Measurements from ENCODE around the gene CAPN15.

CAPN15 gene

GRCh38 chr16:569445-570254 lies 42.1 kb downstream of the CAPN15 start, which contains the start of gene PIGQ:
PIGQ (plus strand) TSS chr16:569968; CDS start chr16:574075, 4,107 bp downstream.
- peak within 1 kb of the TSS; percentile 71 to 87 for H3K4me3 ChIP-seq (ENCODE audit: low read depth in 1 of 2, low read length in 2 of 2)

GRCh38 chr16:572865-573650 lies 45.5 kb downstream of the CAPN15 start:
- peaks cover 0 to 12% of the 10 kb centered on the region in 2 donors for H3K36me3 ChIP-seq (ENCODE audit: control insufficient read depth in 1 of 2, insufficient read depth in 2 of 2, low read length in 2 of 2)
- no peak overlapping the region for H3K9ac ChIP-seq (ENCODE audit: low read depth in 1 of 2, low read length in 2 of 2)
- no peak overlapping the region for H3K4me3 ChIP-seq (ENCODE audit: low read depth in 1 of 2, low read length in 2 of 2)
- no peak overlapping the region for H3K27ac ChIP-seq (ENCODE audit: low read depth, low read length)
- peaks cover 13 to 22% of the 10 kb centered on the region in 2 donors for H3K4me1 ChIP-seq (ENCODE audit: control insufficient read depth in 1 of 2, insufficient read depth in 2 of 2, low read length in 2 of 2)
- no peaks in the 10 kb centered on the region for H3K9me3 ChIP-seq (ENCODE audit: control insufficient read depth in 1 of 2, low read length in 2 of 2)
- no peaks in the 10 kb centered on the region for H3K27me3 ChIP-seq (ENCODE audit: control insufficient read depth in 1 of 2, insufficient read depth in 2 of 2, low read length in 2 of 2)

More at GRCh38 chr16:569445-570254, 42.1 kb downstream of the CAPN15 start, which contains the start of gene PIGQ:
- H3K27me3 ChIP-seq (ENCODE audit: control insufficient read depth in 1 of 2, insufficient read depth in 2 of 2, low read length in 2 of 2): no peaks in the 10 kb centered on the region
- no peaks in the 10 kb centered on the region for H3K9me3 ChIP-seq (ENCODE audit: control insufficient read depth in 1 of 2, low read length in 2 of 2)
- H3K9ac ChIP-seq (ENCODE audit: low read depth in 1 of 2, low read length in 2 of 2): peak within 1 kb of the TSS; percentile 57 to 58
- H3K27ac ChIP-seq (ENCODE audit: low read depth, low read length): no peak within 1 kb of the TSS
- peaks cover 0 to 4% of the 10 kb centered on the region in 2 donors for H3K36me3 ChIP-seq (ENCODE audit: control insufficient read depth in 1 of 2, insufficient read depth in 2 of 2, low read length in 2 of 2)
- peaks cover 31 to 45% of the 10 kb centered on the region in 2 donors for H3K4me1 ChIP-seq (ENCODE audit: control insufficient read depth in 1 of 2, insufficient read depth in 2 of 2, low read length in 2 of 2)

GRCh38 chr16:574021-574760 lies 46.7 kb downstream of the CAPN15 start:
- Histone ChIP-seq H3K27ac (ENCODE audit: low read depth, low read length) (no peak overlapping the region), H3K9me3 (ENCODE audit: control insufficient read depth in 1 of 2, low read length in 2 of 2) (no peaks in the 10 kb centered on the region), H3K4me3 (ENCODE audit: low read depth in 1 of 2, low read length in 2 of 2) (no peak overlapping the region), H3K4me1 (ENCODE audit: control insufficient read depth in 1 of 2, insufficient read depth in 2 of 2, low read length in 2 of 2) (peaks cover 4 to 11% of the 10 kb centered on the region in 2 donors), H3K36me3 (ENCODE audit: control insufficient read depth in 1 of 2, insufficient read depth in 2 of 2, low read length in 2 of 2) (peaks cover 0 to 12% of the 10 kb centered on the region in 2 donors), H3K9ac (ENCODE audit: low read depth in 1 of 2, low read length in 2 of 2) (no peak overlapping the region), H3K27me3 (ENCODE audit: control insufficient read depth in 1 of 2, insufficient read depth in 2 of 2, low read length in 2 of 2) (no peaks in the 10 kb centered on the region)

- Histone ChIP-seq H3K27ac (ENCODE audit: low read depth, low read length) (no peak overlapping the region), H3K27me3 (ENCODE audit: control insufficient read depth in 1 of 2, insufficient read depth in 2 of 2, low read length in 2 of 2) (no peaks in the 10 kb centered on the region), H3K9ac (ENCODE audit: low read depth in 1 of 2, low read length in 2 of 2) (no peak overlapping the region)
Measured at GRCh38 chr16:575354-576196, 48.1 kb downstream of the CAPN15 start.

GRCh38 chr16:576197-576822 lies 48.8 kb downstream of the CAPN15 start:
- H3K27me3 ChIP-seq (ENCODE audit: control insufficient read depth in 1 of 2, insufficient read depth in 2 of 2, low read length in 2 of 2): no peaks in the 10 kb centered on the region
- H3K4me3 ChIP-seq (ENCODE audit: low read depth in 1 of 2, low read length in 2 of 2): no peak overlapping the region
- no peaks in the 10 kb centered on the region for H3K4me1 ChIP-seq (ENCODE audit: control insufficient read depth in 1 of 2, insufficient read depth in 2 of 2, low read length in 2 of 2)
- peaks cover 0 to 12% of the 10 kb centered on the region in 2 donors for H3K36me3 ChIP-seq (ENCODE audit: control insufficient read depth in 1 of 2, insufficient read depth in 2 of 2, low read length in 2 of 2)
- H3K27ac ChIP-seq (ENCODE audit: low read depth, low read length): no peak overlapping the region
- peak overlapping the region in 1 of 2 donors; percentile 18 for H3K9ac ChIP-seq (ENCODE audit: low read depth in 1 of 2, low read length in 2 of 2)
- H3K9me3 ChIP-seq (ENCODE audit: control insufficient read depth in 1 of 2, low read length in 2 of 2): no peaks in the 10 kb centered on the region

More at GRCh38 chr16:575354-576196, 48.1 kb downstream of the CAPN15 start:
- H3K9me3 ChIP-seq (ENCODE audit: control insufficient read depth in 1 of 2, low read length in 2 of 2): no peaks in the 10 kb centered on the region
- H3K36me3 ChIP-seq (ENCODE audit: control insufficient read depth in 1 of 2, insufficient read depth in 2 of 2, low read length in 2 of 2): peaks cover 0 to 12% of the 10 kb centered on the region in 2 donors
- no peak overlapping the region for H3K4me3 ChIP-seq (ENCODE audit: low read depth in 1 of 2, low read length in 2 of 2)
- H3K4me1 ChIP-seq (ENCODE audit: control insufficient read depth in 1 of 2, insufficient read depth in 2 of 2, low read length in 2 of 2): peaks cover 0 to 7% of the 10 kb centered on the region in 2 donors

GRCh38 chr16:576823-577201 lies 49.3 kb downstream of the CAPN15 start:
- H3K4me3 ChIP-seq (ENCODE audit: low read depth in 1 of 2, low read length in 2 of 2): no peak overlapping the region
- H3K36me3 ChIP-seq (ENCODE audit: control insufficient read depth in 1 of 2, insufficient read depth in 2 of 2, low read length in 2 of 2): peaks cover 0 to 12% of the 10 kb centered on the region in 2 donors
- H3K9me3 ChIP-seq (ENCODE audit: control insufficient read depth in 1 of 2, low read length in 2 of 2): no peaks in the 10 kb centered on the region
- H3K9ac ChIP-seq (ENCODE audit: low read depth in 1 of 2, low read length in 2 of 2): peak overlapping the region in 1 of 2 donors; percentile 18
- H3K27ac ChIP-seq (ENCODE audit: low read depth, low read length): no peak overlapping the region
- no peaks in the 10 kb centered on the region for H3K4me1 ChIP-seq (ENCODE audit: control insufficient read depth in 1 of 2, insufficient read depth in 2 of 2, low read length in 2 of 2)
- H3K27me3 ChIP-seq (ENCODE audit: control insufficient read depth in 1 of 2, insufficient read depth in 2 of 2, low read length in 2 of 2): no peaks in the 10 kb centered on the region

- no peak overlapping the region for H3K9ac ChIP-seq (ENCODE audit: low read depth in 1 of 2, low read length in 2 of 2)
- no peaks in the 10 kb centered on the region for H3K4me1 ChIP-seq (ENCODE audit: control insufficient read depth in 1 of 2, insufficient read depth in 2 of 2, low read length in 2 of 2)
- no peak overlapping the region for H3K4me3 ChIP-seq (ENCODE audit: low read depth in 1 of 2, low read length in 2 of 2)
- no peak overlapping the region for H3K27ac ChIP-seq (ENCODE audit: low read depth, low read length)
- peaks cover 0 to 12% of the 10 kb centered on the region in 2 donors for H3K36me3 ChIP-seq (ENCODE audit: control insufficient read depth in 1 of 2, insufficient read depth in 2 of 2, low read length in 2 of 2)
- no peaks in the 10 kb centered on the region for H3K9me3 ChIP-seq (ENCODE audit: control insufficient read depth in 1 of 2, low read length in 2 of 2)
- H3K27me3 ChIP-seq (ENCODE audit: control insufficient read depth in 1 of 2, insufficient read depth in 2 of 2, low read length in 2 of 2): no peaks in the 10 kb centered on the region
Measured at GRCh38 chr16:577796-578195, 50.3 kb downstream of the CAPN15 start.

- H3K36me3 ChIP-seq (ENCODE audit: control insufficient read depth in 1 of 2, insufficient read depth in 2 of 2, low read length in 2 of 2): peaks cover 0 to 12% of the 10 kb centered on the region in 2 donors
- no peak overlapping the region for H3K27ac ChIP-seq (ENCODE audit: low read depth, low read length)
Measured at GRCh38 chr16:578232-578869, 50.8 kb downstream of the CAPN15 start.

More at GRCh38 chr16:578232-578869, 50.8 kb downstream of the CAPN15 start:
- no peaks in the 10 kb centered on the region for H3K4me1 ChIP-seq (ENCODE audit: control insufficient read depth in 1 of 2, insufficient read depth in 2 of 2, low read length in 2 of 2)
- no peak overlapping the region for H3K9ac ChIP-seq (ENCODE audit: low read depth in 1 of 2, low read length in 2 of 2)
- no peaks in the 10 kb centered on the region for H3K27me3 ChIP-seq (ENCODE audit: control insufficient read depth in 1 of 2, insufficient read depth in 2 of 2, low read length in 2 of 2)
- no peak overlapping the region for H3K4me3 ChIP-seq (ENCODE audit: low read depth in 1 of 2, low read length in 2 of 2)
- H3K9me3 ChIP-seq (ENCODE audit: control insufficient read depth in 1 of 2, low read length in 2 of 2): no peaks in the 10 kb centered on the region

Measured in duodenal mucosa (tissue), 2 donors.